ENCODE results near the gene PHF23.

Gene PHF23

GRCh38 chr17:7222093-7222971, 16.9 kb downstream of the PHF23 start:
- FAIRE-seq = no peak
- no peak for DNase-seq (ENCODE audit: insufficient read length, low spot score)
- TF ChIP-seq CTCF (IDR thresholded peaks at IDR 0.05; ENCODE audit: insufficient read depth, missing control alignments) = no peak

GRCh38 chr17:7221278-7222092, 17.8 kb downstream of the PHF23 start:
- no peak for TF ChIP-seq CTCF (IDR thresholded peaks at IDR 0.05; ENCODE audit: insufficient read depth, missing control alignments)
- FAIRE-seq (no peak), DNase-seq (ENCODE audit: insufficient read length, low spot score) (no peak)

GRCh38 chr17:7220593-7221277, 18.5 kb downstream of the PHF23 start:
- DNase-seq (ENCODE audit: insufficient read length, low spot score) (no peak), FAIRE-seq (no peak)

GRCh38 chr17:7219812-7220592, 19.3 kb downstream of the PHF23 start, which contains the start of the genes ACADVL and DLG4:
ACADVL (plus strand) TSS chr17:7219938; CDS start chr17:7219985, 47 bp downstream.
DLG4 (minus strand) TSS chr17:7219836.
- DNase-seq (ENCODE audit: insufficient read length, low spot score) (peak; percentile 84), FAIRE-seq (no peak)
- no peak for TF ChIP-seq CTCF (IDR thresholded peaks at IDR 0.05; ENCODE audit: insufficient read depth, missing control alignments)

More at GRCh38 chr17:7220593-7221277, 18.5 kb downstream of the PHF23 start:
- TF ChIP-seq CTCF (IDR thresholded peaks at IDR 0.05; ENCODE audit: insufficient read depth, missing control alignments) = peak; percentile 41

GRCh38 chr17:7219229-7219811, 19.9 kb downstream of the PHF23 start:
- no peak for TF ChIP-seq CTCF (IDR thresholded peaks at IDR 0.05; ENCODE audit: insufficient read depth, missing control alignments)
- DNase-seq (ENCODE audit: insufficient read length, low spot score) = no peak
- no peak for FAIRE-seq

GRCh38 chr17:7218758-7219157, 20.5 kb downstream of the PHF23 start:
- TF ChIP-seq CTCF (IDR thresholded peaks at IDR 0.05; ENCODE audit: insufficient read depth, missing control alignments) = no peak
- DNase-seq (ENCODE audit: insufficient read length, low spot score) (peak; percentile 89), FAIRE-seq (peak; percentile 25)
